Retina (tissue), 1 donor: ENCODE measurements around the gene TMEM203.
A peak's percentile ranks its signal among the peaks of the same experiment; 100 is the strongest.

Experiments
- DNase-seq: peaks from one replicate; pipeline ENCODE4 v3.0.0-alpha.2; 2016

The TMEM203 gene

DNA sequence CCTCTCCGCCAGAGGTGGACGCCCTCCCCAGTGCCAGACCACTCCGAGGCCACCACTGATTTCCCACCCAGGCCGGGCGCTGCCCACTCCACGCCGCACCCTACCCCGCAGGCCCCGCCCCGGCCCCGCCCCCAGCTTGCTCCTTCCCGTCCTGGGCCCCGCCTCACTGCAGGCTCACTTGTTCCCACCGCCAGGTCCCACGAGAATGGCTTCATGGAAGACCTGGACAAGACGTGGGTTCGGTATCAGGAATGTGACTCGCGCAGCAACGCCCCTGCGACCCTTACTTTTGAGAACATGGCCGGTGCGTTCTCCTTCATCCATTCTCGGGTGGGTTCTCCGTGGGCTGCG, 42.1 kb downstream of the TMEM203 start:
- DNase-seq, result no peak

GRCh38 chr9:137162505-137163364, 42.7 kb downstream of the TMEM203 start:
- no peak for DNase-seq

DNA sequence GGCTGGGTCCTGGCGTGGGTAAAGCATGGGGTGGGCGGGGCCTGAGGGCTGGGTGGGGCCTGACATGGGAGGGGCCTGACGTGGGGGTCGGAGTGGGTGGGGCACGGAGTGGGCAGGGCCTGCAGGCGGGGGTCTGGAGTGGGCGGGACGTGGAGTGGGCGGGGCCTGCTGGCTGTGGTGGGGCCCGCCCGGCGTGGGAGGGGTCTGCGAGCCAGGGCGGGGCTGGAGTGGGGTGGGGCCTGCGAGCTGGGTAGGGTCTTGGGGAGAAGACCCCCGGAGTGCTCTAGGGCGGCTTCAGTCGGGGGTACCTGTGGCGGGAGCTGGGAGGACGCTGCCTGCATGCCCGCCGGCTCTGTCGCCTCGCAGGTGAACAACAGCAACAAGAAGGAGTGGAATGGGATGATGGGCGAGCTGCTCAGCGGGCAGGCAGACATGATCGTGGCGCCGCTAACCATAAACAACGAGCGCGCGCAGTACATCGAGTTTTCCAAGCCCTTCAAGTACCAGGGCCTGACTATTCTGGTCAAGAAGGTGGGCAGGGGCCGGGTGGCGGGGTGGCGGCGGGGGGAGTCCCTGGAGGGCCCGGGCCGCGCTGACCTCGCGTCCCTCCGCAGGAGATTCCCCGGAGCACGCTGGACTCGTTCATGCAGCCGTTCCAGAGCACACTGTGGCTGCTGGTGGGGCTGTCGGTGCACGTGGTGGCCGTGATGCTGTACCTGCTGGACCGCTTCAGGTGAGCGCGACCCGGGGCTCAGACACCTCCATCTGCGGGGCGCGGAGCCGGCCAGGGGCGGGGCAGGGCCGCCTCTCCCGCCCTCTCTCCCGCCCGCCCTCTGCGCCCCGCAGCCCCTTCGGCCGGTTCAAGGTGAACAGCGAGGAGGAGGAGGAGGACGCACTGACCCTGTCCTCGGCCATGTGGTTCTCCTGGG, 43.6 kb downstream of the TMEM203 start:
- no peak for DNase-seq

DNA sequence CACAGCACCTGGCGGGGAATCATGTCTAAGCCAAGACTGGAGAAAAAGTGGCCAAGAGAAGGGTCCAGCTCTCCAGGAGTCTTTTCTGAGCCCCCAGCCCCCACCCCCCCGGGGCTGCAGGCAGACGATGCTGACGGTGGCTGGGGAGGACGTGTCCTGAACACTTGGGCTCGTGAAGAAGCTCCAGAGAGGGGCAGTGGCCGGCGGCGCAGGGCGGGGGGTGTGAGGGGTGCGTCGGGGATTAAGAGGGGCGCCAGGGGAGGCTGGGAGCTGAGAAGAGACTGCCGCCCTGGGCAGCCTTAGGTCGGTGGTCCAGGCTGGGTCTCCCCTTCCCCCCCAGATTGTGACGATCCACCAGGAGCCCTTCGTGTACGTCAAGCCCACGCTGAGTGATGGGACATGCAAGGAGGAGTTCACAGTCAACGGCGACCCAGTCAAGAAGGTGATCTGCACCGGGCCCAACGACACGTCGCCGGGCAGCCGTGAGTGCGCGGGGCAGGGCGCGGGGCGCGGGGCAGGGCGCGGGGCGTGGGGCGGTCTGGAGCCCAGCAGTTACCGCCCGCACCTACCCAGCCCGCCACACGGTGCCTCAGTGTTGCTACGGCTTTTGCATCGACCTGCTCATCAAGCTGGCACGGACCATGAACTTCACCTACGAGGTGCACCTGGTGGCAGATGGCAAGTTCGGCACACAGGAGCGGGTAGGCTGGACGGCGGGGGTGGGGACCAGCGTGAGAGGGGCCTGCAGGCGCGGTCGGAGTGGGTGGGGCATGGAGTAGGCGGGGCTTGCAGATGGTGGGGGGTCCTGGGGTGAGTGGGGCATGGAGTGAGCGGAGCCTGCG, 44.5 kb downstream of the TMEM203 start:
- DNase-seq, result no peak

- DNase-seq, result no peak
Observed at GRCh38 chr9:137160054-137160425, 45.4 kb downstream of the TMEM203 start.

DNA sequence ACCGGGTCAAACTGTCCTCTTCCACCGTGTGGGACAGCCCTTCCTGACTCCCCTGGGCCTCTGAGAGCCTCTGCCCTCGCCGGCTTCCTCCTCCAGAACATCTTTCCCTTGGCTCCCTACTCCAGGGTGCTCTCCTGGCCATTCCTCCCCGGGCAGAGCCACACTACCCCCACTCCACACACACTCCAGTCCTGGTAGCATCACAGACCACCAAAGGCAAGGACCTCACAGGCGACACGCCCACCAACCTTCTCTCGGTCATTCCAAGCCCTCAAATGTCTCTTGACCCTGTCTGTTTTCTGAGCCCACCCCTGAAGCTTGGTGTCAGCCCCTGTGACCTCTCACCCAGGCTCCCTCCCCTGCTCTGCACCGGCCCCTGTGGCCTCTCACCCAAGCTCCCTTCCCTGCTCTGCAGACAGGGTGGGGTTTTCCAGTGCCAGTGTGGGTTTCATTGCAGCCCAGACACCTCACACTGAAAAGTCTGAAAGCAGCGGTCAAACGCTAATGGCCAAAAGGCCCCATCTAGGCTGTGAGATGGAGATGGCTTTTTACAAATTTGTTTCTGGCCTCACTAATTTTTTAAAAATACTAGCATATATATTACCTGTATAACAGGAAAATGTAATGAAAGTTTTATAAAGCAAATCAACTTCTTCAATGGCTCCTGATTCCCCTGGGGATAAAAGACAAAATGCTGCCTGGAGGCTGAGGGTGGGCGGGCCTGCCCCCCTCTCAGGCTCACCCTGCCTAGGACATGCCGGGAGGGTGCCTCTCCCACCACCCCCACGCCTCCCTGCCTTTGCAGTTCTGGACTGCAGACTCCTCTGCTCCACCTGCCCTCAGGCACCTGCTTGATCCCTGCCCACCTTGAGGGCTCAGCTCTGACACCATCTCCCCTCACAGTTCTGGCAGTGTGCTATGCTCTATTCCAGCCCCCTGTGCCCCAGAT, 46.1 kb downstream of the TMEM203 start:
- no peak for DNase-seq

DNA sequence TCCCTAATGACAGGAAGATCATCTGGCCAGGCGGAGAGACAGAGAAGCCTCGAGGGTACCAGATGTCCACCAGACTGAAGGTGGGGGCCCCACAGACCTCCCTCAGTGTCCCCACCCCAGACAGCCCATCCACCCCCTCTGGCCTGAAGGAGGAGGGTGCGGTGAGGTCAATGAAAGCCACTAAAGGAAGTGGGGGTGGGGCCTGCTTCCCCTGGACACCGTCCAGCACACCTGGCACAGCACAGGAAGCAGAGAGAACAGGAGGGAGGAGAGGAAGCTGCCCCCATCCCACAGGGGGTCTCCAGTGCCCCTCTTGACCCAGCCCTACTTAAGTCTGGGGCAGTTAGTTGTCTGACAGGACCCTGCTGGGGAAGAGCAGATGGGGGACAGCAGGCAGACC, 46.8 kb downstream of the TMEM203 start:
- DNase-seq, result no peak

GRCh38 chr9:137157618-137158415, 47.6 kb downstream of the TMEM203 start:
- no peak for DNase-seq

DNA sequence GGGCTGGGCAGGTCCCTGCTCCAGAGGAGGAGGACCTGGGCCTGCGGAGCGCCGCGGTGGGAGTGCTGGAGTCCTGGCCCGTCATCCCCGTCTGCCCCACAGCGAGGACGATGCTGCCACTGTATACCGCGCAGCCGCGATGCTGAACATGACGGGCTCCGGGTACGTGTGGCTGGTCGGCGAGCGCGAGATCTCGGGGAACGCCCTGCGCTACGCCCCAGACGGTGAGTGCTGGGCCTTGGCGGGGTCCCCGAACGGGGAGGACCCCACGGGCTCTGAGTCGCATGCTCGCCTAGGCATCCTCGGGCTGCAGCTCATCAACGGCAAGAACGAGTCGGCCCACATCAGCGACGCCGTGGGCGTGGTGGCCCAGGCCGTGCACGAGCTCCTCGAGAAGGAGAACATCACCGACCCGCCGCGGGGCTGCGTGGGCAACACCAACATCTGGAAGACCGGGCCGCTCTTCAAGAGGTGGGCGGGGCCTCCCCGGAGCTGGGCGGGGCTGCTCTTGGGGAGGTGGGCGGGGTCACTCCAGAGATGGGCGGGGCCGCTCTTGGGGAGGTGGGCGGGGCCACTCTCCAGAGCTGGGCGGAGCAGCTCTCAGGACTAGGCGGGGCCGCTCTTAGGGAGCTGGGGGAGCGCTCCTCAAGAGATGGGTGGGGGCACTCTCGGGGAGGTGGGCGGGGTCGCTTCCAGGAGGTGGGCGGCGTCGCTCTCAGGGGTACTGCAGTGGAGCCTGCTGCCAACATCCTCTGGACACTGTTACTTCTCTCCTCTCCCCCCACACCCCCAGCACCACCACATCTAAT, 48.7 kb downstream of the TMEM203 start:
- DNase-seq, result peak; percentile 56
